Activated T-cell treated with anti-CD3 and anti-CD28 coated beads, Interleukin-2, amount 50 U/mL, for 4 hours (primary cell): ENCODE measurements around the gene MROH8. TPM values are rescaled to one million over a fixed set of nuclear protein-coding genes. Genes with fewer than 3 reads are reported as not detected.
"Not testable (repeated sequence)": the region's sequence is repeated elsewhere in the genome, so short reads cannot be mapped to it uniquely, and the experiment has no call there.

ENCODE experiments used
- ATAC-seq, 2 donors: fragments of 200-7000 bp; cut with Tn5 transposase; one replicate each; pipeline ENCODE4 v1.10.0; 2021
- DNase-seq: peaks from one replicate; pipeline ENCODE4 v3.0.0-alpha.2; 2020
- H3K27me3 Mint-ChIP-seq: one replicate; pipeline ENCODE4 v1.8.0; 2021; ENCODE audit warnings: low read depth, mixed read lengths
- H3K36me3 Mint-ChIP-seq: one replicate; pipeline ENCODE4 v1.8.0; 2022; ENCODE audit warnings: mixed read lengths; ENCODE audit not compliant: insufficient read depth
- H3K4me1 Mint-ChIP-seq: one replicate; pipeline ENCODE4 v1.8.0; 2021; ENCODE audit warnings: low read depth, mixed read lengths
- H3K4me3 Mint-ChIP-seq: one replicate; pipeline ENCODE4 v1.8.0; 2021; ENCODE audit warnings: mild to moderate bottlenecking, moderate library complexity, mixed read lengths
- H3K9me3 Mint-ChIP-seq: one replicate; pipeline ENCODE4 v1.8.0; 2021; ENCODE audit warnings: mixed read lengths
- total RNA-seq, 3 donors: library from RNA; stranded (reverse); gene quantifications; one replicate each; pipeline ENCODE4 v1.2.1, GENCODE V29; 2021

MROH8 gene
- total RNA-seq, 3 donors from 2014 or later: 0.30 to 0.61 (median 0.51) TPM

DNA sequence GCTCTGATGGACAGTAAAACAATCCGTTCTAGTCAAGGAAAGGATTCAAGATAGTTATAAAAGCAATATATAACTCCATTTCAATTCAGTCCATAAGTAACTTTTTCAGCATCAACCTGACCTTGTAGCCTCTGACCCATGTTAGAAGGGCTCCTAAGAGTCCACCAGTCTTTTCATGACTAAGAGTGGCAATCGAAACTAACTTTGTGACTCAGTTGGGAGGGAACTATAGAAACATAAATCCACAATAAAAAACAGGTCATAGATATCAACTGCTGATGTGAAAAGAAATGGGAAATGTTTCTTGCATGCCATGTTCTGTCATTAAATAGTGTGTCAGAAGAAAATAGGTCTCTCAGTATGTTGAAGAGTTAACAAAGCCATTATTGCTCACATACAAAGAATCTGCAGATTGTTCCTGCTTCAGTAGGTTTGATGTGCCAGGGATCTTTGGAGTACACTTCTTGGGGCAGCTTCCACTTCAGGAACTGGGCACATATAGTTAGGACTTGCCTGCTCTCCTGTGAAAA is 67.4 kb downstream of the MROH8 start:
- no peaks in the 10 kb centered on the region for H3K27me3 Mint-ChIP-seq
- H3K4me1 Mint-ChIP-seq: no peaks in the 10 kb centered on the region
- no peak for DNase-seq
- ATAC-seq: no peak
- no peak overlapping the region for H3K4me3 Mint-ChIP-seq
- H3K9me3 Mint-ChIP-seq: no peaks in the 10 kb centered on the region
- no peaks in the 10 kb centered on the region for H3K36me3 Mint-ChIP-seq

DNA sequence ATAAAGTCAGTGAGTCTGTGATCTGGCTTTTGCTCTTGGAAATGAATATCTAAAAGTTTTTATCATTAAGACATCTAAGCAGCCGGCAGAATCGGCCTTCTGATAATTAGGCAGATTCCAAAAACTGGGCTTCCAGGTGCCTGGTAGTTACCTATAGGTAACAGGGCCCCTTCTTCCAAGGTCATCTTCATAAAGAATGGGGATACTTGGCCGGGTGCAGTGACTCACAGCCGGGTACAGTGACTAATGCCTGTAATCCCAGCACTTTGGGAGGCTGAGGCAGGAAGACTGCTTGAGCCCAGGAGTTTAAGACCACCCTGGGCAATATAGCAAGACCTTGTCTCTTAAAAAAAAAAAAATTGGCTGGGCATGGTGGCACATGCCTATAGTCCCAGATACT is 70.7 kb downstream of the MROH8 start:
- Mint-ChIP-seq H3K4me3 (no peak overlapping the region), H3K9me3 (no peaks in the 10 kb centered on the region), H3K36me3 (no peaks in the 10 kb centered on the region), H3K27me3 (no peaks in the 10 kb centered on the region), H3K4me1 (no peaks in the 10 kb centered on the region)
- DNase-seq: no peak
- ATAC-seq: no peak

DNA sequence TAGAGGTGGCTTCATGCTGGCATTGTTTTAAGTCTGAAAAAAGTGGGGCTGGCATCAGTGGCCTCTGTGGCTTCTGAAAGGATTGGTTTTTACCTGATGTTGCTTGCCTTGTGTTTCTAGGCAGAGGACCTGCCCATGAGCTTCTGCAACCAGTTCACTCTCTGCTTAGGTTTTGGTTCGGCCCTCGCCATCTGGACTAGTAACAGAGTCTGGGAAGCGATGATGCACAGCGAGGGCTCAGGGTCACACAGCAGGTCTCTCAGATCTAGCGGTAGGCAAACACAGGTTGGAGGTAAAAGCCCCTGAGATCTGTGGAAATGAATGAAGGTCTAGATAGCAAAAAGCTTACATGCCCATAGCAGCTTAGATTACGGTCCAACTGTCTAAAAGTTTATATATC is 76.8 kb downstream of the MROH8 start:
- no peak for ATAC-seq
- H3K27me3 Mint-ChIP-seq: no peaks in the 10 kb centered on the region
- no peak for DNase-seq
- no peak overlapping the region for H3K4me3 Mint-ChIP-seq
- no peaks in the 10 kb centered on the region for H3K36me3 Mint-ChIP-seq
- no peaks in the 10 kb centered on the region for H3K4me1 Mint-ChIP-seq
- no peaks in the 10 kb centered on the region for H3K9me3 Mint-ChIP-seq

DNA sequence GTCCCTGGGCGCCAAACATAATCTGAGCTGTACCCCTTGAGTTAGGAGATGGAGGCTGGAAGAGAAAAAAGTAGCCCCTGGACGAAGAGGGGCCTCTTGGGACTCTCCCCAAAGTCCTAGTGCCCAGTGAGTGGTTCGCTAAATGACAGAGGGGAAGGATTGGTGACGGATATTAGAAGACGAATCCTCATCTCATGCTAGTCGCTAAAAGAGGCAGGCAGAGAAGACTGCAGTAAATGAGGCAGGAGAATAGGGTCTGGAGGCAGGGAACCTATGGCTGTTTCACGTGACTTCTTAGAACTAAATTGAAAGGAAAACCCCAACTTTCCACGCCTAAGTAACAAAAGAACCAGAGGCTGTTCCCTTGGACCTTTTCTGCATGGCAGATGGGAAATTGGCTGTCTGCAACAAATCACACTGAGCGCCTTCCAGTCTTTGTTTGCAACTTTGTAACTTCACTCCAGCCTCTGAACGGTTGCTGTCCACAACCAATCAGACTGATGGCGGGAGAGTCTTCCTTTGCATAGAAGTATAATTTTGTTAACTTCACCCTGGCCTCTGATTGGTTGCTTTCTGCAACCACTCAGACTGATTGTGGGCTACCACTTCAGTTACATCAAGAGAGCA is 82.8 kb downstream of the MROH8 start:
- DNase-seq (no peak), ATAC-seq (no peak)
- Mint-ChIP-seq H3K36me3 (peaks cover 8% of the 10 kb centered on the region), H3K4me1 (peaks cover 28% of the 10 kb centered on the region), H3K4me3 (peak overlapping the region; percentile 98), H3K9me3 (no peaks in the 10 kb centered on the region), H3K27me3 (no peaks in the 10 kb centered on the region)

DNA sequence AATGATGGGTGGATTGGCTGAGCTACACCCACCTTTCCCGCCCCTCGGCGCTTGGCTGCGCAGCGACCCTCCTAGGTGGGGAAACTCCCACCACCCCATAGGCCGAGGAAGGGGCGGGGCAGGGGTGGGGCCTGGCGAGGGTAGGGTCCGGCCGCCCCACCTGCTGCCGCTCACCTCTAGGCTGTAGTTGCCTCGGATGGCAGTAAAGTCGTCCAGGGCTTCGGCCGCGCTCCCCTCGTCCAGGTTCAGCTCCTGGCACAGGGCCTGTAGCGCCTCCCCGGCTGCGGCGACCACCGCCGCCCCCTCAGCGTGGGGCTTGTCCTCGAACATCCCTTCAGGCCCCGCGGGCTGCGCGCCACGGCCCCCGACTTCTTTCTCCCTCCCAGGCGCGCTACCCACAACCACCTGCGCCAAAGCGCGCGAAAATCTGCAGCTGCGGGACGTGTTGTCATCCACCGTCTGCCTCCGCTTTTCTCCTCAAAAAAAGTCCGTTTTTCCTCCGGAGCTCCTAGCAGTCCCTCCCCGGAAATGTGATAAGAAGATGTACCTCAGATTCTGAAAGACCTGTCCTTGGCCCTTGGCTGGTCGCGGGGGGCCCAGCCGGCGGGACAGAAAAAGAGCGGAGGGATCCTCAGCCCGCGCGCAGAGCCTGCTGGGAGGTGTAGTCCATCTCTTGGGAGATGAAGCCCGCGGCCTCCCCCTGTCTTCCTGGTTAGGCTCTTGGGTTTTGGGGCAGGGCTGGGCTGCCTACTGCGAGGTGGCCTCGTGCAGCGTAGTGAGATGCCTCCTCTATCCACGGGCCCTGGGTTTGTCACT is 83.5 kb downstream of the MROH8 start, which contains the start of gene RBL1:
RBL1 (minus strand) TSS at position 399 of the 816 bp plus-strand sequence; CDS start at position 330, 69 bp downstream.
- Mint-ChIP-seq H3K4me1 (peaks cover 31% of the 10 kb centered on the region), H3K36me3 (peaks cover 10% of the 10 kb centered on the region), H3K9me3 (no peaks in the 10 kb centered on the region), H3K27me3 (no peaks in the 10 kb centered on the region), H3K4me3 (peak within 1 kb of the TSS; percentile 98)
- peak; percentile 72 for DNase-seq
- peak; percentile 86 to 88 for ATAC-seq

DNA sequence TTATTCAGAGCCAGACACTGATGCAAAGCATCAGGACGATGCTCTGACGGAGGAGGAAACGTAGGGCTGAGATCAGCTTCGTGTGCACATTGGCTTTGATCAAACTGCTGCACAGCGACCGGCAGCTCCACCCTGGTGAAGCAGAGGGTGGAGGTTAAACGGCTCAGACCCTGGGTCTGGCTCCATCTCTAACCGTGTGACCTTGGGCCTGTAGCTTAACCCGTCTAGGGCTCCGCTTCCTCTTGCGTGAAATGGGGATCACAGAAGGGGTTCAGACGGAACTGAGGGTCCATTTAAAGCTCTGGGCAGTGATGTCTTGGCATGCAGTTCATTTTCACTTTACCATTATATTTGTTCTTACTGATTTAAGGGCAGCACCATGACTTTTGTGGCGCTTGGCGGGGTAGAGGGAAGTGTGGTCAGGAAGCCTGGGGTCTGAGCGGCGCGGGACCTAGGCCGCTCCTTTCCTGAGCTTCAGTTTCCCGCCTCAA is 84.2 kb downstream of the MROH8 start:
- H3K4me1 Mint-ChIP-seq: peaks cover 31% of the 10 kb centered on the region
- H3K9me3 Mint-ChIP-seq: no peaks in the 10 kb centered on the region
- peak; percentile 35 to 44 for ATAC-seq
- DNase-seq: peak; percentile 28
- H3K27me3 Mint-ChIP-seq: no peaks in the 10 kb centered on the region
- H3K36me3 Mint-ChIP-seq: peaks cover 10% of the 10 kb centered on the region
- H3K4me3 Mint-ChIP-seq: peak overlapping the region; percentile 98

DNA sequence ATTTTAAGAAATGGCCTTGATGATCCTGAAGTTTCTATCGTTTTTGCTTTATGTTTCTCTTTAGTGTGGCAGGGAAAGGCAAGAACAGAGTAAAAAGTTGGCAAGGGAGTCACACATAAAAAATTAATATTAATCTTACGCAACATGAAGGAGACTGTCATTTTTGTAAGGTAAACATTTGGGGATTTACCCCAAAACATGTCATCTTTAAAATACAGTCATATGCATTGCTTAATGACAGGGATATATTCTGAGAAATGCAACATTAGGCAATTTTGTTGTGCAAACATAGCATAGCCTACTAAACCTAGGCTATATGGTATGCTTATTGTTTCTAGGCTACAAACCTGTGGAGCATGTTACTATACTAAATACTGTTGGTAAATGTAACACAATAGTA is 88.9 kb downstream of the MROH8 start:
- Mint-ChIP-seq H3K9me3 (no peaks in the 10 kb centered on the region), H3K4me1 (peaks cover 26% of the 10 kb centered on the region), H3K27me3 (no peaks in the 10 kb centered on the region), H3K36me3 (peaks cover 17% of the 10 kb centered on the region), H3K4me3 (no peak overlapping the region)
- ATAC-seq: no peak
- DNase-seq: no peak

DNA sequence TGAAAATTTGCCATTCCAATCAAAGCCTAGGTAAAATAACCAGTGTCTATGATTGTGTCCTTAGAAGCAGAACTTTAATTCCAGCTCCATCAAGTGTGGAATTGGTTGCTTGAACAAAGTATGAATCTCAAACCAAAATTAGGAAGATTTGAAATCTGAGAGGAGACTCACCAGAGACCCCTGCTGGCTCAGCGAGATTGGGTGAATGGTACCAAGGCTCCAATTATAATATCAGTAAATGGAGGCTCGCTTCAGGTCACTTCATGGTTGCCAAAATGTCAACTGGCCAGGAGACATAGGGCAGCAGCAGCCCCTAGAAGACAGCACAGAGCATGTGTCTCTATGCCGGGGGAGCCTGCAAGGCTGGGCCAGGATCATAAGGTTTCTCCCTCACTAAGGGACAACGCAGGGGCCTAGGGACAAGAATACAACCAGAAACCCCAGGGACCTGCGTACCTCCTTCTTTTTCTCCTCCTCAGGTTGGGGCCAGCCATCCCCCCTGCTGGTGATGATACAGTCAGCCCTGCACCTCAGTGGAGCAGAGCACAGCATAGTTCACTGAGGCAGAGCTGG is 97.5 kb downstream of the MROH8 start:
- ATAC-seq (no peak), DNase-seq (peak; percentile 42)
- Mint-ChIP-seq H3K4me1 (peaks cover 22% of the 10 kb centered on the region), H3K4me3 (no peak overlapping the region), H3K36me3 (peaks cover 19% of the 10 kb centered on the region), H3K27me3 (no peaks in the 10 kb centered on the region), H3K9me3 (no peaks in the 10 kb centered on the region)

DNA sequence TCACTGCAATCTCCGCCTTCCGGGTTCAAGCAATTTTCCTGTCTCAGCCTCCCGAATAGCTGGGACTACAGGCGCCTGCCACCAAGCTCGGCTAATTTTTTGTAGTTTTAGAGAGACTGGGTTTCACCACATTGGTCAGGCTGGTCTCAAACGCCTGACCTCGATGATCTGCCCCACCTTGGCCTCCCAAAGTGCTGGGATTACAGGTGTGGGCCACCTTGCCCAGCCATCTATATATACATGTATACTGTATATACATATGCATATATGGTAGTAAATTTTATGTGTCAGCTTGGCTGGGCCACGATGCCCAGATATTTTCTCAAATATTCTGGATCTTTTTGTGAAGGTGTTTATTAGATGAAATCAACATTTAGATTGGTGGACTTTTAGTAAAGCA is 102.3 kb downstream of the MROH8 start:
- Mint-ChIP-seq H3K27me3 (no peaks in the 10 kb centered on the region), H3K4me1 (peaks cover 41% of the 10 kb centered on the region), H3K9me3 (no peaks in the 10 kb centered on the region), H3K4me3 (no peak overlapping the region), H3K36me3 (peaks cover 21% of the 10 kb centered on the region)
- no peak for DNase-seq
- no peak for ATAC-seq

DNA sequence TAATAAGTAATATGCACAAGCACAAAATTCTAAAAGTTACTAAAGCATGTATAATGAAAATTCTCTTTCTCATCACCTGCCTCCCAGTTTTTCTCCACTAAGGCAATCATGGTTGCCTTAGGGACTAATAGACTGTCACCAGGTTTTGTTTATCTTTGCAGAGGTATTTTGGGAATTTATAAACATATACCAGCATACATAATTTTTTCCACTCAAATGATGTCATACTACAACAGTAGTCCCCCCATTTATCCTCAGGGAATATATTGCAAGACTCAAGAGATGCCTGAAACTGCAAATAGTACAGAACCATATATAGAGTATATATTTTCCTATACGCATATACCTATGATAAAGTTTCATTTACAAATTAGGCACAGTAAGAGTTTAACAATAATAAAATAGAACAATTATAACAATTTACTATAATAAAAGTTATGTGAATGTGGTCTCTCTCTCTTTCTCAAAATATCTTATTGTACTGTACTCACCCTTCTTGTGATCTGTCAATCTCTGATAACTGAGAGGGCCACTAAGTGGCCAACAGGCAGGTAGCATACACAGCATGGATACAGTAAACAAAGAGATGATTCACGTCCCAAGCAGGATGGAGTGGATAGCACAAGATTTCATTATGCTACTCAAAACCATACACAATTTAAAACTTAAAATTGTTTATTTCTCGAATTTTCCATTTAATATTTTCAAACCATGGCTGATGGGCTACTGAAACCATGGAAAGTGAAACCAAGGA is 103.2 kb downstream of the MROH8 start:
- Mint-ChIP-seq H3K4me1 (peaks cover 43% of the 10 kb centered on the region), H3K9me3 (no peaks in the 10 kb centered on the region), H3K27me3 (no peaks in the 10 kb centered on the region), H3K36me3 (peaks cover 20% of the 10 kb centered on the region), H3K4me3 (no peak overlapping the region)
- ATAC-seq (no peak), DNase-seq (no peak)

DNA sequence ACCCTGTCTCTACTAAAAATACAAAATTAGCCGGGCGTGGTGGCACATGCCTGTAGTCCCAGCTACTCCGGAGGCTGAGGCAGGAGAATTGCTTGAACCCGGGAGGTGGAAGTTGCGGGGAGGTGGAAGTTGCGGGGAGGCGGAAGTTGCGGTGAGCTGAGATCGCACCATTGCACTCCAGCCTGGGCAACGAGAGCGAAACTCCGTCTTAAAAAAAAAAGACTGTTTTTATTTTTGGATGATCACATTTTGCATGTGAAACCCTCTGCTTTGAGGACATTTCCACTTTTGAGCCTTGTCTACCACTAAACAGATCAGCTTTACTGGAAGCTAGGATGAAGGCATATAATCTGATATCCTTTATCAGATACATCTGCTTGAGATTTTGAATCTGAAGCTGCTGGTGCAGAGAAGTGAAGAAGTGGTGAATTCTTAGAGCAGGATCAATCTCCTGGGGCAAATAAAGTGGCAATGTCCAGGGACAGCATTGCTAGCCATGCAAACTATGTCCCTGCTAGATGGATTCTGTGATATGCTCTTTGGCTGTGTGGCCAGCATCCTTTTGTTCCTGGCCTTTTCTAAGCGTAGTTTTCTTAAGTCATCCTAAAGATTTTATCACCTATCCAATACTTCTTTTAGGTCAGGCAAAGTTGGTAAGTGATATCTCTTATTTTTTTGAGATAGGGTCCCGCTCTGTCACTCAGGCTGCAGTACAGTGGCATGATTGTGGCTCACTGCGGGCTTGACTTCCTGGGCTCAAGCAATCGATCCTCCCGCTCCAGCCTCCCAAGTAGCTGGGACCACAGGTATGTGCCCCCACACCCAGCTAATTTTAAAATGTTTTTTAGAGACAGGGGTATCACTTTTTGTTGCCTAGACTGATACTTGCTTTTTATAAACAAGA is 106.8 kb downstream of the MROH8 start:
- Mint-ChIP-seq H3K36me3 (peaks cover 9% of the 10 kb centered on the region), H3K4me1 (peaks cover 35% of the 10 kb centered on the region), H3K9me3 (no peaks in the 10 kb centered on the region), H3K4me3 (no peak overlapping the region), H3K27me3 (no peaks in the 10 kb centered on the region)
- DNase-seq (no peak), ATAC-seq (no peak)

DNA sequence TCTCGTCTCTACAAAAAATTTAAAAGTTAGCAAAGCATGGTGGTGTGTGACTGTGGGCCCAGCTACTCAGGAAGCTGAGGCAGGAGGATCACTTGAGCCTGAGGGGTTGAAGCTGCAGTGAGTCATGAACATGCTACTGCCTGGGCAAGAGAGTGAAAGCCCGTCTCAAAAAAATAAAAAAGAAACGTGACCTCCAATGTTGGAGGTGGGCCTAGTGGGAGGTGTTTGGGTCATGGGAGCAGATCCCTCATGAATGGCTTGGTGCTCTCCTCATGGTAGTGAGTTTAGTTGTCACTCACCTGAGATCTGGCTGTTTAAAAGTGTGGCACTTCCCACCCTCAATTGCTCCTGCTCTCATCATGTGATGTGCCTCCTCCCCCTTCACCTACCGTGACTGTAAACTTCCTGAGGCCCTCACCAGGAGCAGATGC is 107.9 kb downstream of the MROH8 start:
- Mint-ChIP-seq H3K4me1 (peaks cover 34% of the 10 kb centered on the region), H3K27me3 (no peaks in the 10 kb centered on the region), H3K9me3 (no peaks in the 10 kb centered on the region), H3K36me3 (peaks cover 9% of the 10 kb centered on the region), H3K4me3 (peak overlapping the region; percentile 7)
- peak; percentile 96 to 97 for ATAC-seq
- peak; percentile 18 for DNase-seq

DNA sequence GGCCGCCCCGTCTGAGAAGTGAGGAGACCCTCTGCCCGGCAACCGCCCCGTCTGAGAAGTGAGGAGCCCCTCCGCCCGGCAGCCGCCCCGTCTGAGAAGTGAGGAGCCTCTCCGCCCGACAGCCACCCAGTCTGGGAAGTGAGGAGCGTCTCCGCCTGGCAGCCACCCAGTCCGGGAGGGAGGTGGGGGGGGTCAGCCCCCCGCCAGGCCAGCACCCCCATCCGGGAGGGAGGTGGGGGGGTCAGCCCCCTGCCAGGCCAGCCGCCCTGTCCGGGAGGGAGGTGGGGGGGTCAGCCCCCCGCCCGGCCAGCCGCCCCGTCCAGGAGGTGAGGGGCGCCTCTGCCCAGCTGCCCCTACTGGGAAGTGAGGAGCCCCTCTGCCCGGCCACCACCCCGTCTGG is 109.8 kb downstream of the MROH8 start:
- not testable (repeated sequence) for DNase-seq, H3K4me3 Mint-ChIP-seq, H3K9me3 Mint-ChIP-seq, H3K27me3 Mint-ChIP-seq, ATAC-seq
- Mint-ChIP-seq H3K4me1 (peaks cover 30% of the 10 kb centered on the region), H3K36me3 (peaks cover 13% of the 10 kb centered on the region)
